Islet of Langerhans (tissue), 1 donor: ENCODE results near the gene MIAT.

Experiments
- FAIRE-seq: peaks from one replicate; lab custom pipeline; 2011; peaks lifted over from hg19 to GRCh38; lab: Jason Lieb, UNC

The MIAT gene

DNA sequence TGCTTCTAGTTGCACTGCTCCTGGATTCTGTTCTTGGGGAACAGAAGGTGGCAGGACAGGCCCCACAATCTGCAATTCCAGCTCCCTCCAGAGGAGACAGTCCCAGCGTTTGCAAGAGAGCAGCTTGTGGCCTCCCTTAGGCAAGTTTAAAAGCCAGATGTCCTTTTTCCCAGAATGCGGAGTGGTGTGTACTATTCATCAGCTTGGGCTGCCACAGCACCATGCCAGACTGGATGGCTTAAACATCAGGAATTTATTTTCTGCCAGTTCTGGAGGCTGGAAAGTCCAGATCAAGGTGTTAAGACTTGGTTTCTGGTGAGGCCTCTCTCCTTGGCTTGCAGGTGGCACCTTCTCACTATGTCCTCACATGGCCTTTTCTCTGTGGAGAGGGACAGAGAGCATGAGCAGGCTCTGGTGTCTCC, 11.7 kb downstream of the MIAT start:
- FAIRE-seq: no peak

DNA sequence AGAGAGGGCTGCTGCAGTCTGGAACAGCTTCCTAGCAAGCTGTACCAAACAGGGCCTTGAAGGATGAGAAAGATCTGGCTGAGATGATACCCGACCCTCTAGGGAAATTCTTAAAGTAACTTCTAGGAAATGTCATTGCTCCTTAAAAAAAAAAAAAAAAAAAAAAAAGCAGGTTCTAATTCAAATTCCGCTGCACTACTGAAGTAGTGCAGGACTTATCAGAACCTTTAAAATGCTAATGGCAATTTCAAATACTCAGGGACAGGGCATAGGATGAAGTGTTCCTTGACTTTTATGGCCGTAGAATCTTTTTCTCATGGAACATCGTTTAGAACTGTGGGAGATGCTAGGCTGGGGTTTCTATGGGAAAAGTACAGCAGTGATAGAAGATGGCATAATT, 13.1 kb downstream of the MIAT start:
- no peak for FAIRE-seq

DNA sequence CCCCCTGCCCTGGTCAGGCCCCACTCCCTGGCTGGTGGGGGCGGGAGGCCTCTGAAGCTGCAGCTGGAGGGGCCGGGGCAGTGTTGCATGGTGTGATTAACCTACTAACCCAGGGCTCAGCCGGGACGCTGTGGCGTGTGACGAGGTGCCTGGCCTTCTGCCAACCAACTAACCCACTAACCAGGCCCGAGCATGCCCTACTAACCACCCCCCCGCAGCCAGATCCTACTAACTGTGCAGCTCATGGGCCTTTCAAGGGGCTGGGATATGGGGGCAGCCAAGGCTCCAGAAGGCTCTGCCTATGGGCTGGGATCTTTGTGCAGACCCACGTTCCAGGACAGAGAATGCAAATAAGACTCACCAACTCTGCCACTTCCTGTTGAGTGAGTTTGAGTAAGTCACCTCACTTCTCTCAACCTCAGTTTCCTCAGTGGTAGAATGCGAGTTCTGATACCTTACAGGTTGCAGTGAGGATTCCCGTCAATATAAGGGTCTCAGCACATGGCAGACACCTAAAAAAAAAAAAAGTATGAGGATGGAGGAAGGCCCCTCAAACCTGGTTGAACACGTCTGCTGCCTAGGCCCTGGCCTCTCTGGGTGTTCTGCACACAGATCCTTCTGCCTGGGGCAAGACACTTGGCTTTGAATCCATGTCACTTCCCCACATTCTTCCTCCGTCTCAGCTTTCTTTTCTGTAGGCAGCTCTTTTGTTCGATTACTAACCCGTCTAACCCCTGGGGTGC, 14.1 kb downstream of the MIAT start:
- no peak for FAIRE-seq

DNA sequence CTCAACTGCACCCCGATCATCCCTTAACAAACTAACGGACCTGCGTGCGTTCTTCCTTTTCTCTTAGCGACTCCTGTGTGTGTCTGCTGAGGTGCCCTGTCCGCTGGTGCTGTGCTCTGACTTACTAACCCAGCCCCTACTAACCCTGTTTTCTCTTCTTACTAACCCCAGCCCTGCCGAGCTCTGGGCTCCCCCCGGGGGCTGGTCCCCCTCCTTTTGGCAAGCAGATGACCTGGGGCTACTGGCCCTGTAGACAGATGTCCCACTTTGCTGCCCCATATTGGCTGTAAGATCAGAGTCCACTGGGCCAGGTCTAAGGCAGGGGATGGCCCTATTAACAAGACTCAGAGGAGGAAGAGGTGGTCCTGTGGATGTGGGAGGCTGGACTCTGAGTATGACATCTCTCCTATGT, 14.7 kb downstream of the MIAT start:
- FAIRE-seq: no peak

- peak; percentile 87 for FAIRE-seq
Observed at GRCh38 chr22:26672590-26673468, 15.4 kb downstream of the MIAT start.

GRCh38 chr22:26673486-26673885, 16.1 kb downstream of the MIAT start:
- no peak for FAIRE-seq

DNA sequence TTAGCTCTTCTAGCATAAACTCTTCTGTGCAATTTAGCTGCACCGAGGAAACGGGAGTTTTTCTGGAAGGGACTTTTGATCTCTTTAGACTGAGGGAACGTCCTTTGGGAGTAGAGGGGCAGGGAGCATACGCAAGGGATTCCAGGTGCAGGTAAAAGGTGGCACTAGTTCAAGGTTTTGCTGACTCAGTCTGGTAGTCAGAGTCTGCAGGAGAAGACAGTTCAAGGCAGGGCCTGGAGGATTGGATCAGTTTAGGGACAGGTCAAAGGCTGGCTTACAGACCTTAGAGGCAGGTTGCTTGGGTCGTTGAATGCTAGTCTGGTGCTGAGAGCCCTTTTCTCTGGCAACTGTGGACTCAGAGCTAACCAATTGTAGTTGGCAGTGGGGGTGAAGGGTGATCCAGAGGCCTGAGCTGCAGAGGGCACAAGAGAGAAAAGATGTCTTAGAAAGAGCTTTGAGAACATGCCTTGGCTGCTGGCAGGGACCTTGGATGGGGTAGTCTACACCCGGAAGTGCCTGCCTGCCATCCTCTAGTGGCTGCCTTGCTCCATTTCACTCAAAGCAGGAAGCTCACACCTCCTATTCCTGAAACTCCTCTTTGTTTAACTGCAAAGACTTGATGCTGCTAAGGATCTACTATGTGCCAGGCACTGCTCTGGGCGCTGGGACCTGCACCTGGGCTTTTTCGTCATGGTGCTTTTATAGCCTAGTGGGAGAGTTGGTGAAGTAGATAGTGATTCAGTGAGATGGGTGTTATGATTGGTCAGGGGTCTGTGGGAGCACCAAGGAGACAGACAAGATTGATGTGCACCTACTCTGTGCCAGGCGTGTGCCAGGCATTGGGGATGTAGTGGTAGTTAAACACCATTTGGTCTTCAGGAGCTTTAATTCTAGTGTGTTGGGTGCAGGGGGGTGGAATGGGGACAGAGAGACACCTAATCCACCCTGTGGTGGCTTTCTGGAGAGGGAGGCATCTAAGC, 17.1 kb downstream of the MIAT start:
- FAIRE-seq: no peak

DNA sequence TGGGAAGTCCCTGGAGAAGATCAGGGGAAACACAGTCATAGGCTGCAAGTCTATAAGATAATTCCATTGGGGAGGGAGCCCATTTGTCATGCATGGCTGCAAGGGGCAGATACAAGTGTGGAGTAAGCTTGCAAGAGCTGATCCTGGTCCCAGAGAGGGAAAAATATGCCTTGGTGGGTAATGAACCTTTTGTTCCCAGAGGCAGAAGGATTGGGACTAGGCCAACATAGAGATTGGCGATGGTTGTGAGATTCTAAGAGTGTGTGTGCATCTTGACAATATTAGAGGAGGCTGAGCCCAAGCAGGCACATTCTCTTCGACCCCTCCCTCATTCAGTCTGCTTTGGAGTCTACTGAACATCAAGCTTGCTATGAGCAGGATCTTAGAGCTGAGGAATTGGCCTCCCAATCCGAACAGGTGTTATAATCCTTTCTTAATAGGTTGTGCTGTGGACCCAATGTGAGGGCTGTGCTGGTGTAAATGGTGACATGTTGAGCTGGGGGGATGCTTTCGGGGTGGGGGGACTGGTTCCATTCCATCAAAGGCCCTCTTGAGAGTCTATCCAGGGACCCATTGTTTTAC, 18.4 kb downstream of the MIAT start:
- no peak for FAIRE-seq

GRCh38 chr22:26677217-26677616, 19.8 kb downstream of the MIAT start:
- no peak for FAIRE-seq

DNA sequence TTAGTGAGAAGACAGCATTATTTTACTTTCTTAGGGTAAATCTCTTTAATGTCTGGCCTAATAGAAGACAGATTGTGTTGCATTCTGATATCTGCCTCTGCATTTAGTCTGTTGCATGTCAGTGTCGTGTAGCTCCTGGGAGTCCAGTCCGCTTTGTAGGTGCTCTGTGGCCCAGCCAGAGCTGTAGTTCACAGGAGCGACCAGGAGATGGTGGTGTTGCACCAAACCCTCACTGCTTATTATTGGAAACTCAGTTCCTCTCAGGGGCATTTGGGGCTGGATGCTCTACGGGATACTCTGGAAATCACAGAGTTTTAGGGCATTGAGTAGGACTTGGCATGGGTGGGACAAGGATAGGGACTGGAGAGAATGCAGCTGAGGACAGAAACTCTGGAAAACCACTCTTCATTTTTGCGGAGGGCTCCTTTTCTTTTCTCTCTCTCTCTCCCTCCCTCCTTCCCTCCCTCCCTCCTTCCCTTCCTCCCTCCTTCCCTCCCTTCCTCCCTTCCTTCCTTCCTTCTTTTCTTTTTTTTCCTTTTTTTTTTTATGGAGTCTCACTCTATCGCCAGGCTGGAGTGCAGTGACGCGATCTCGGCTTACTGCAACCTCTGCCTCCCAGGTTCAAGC, 21.7 kb downstream of the MIAT start:
- peak; percentile 51 for FAIRE-seq

DNA sequence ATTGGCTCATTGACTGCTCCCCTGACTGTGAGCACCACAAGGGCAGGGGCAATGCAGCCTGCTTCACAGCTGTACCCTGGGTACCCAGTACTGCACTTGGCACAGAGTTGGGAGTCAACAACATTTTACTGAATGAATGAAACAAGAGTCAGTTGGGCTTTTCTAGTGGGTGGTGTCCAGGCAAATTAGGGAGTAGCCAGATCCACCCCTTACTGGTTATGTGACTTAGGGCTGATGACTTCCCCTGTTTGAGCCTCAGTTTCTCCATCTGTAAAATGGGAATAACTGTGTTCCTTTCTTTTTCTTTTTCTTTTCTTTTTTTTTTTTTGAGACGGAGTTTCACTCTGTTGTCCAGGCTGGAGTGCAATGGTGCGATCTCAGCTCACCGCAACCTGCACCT, 23.1 kb downstream of the MIAT start:
- FAIRE-seq: no peak

GRCh38 chr22:26681395-26681821, 24.0 kb downstream of the MIAT start:
- no peak for FAIRE-seq

DNA sequence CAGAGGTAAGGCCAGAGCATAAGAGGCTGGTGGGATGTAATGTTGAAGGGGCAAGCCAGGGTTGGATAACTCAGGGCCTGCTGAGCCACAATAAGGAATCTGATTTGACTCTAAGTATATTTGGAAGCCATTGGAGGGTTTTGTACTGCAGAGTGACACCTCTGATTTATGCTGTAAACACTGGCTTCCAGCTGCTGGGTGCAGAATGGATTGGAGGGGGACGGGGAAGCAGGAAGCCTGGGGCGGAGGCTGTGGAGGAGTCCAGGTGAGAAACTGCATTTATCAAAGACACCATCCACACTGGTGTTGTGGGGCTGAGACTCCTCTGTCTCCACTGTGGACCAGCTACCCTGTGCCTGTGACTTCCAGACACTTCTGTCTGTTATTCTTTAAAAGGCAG, 26.8 kb downstream of the MIAT start:
- no peak for FAIRE-seq

DNA sequence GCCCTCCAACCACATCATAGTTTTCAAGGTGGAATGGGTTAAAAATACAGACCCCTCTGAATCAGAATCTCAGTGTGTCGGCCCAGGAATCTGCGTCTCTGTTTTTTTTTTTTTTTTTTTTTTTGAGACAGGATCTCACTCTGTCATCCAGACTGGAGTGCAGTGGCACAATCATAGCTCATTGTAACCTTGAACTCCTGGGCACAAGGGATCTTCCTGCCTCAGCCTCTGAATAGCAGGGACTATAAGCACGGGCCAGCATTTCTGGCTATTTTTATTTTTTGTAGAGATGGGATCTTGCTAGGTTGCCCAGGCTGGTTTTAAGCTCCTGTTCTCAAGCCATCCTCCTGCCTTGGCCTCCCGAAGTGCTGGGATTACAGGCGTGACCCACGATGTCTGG, 28.2 kb downstream of the MIAT start:
- no peak for FAIRE-seq

GRCh38 chr22:26687439-26687838, 30.1 kb downstream of the MIAT start:
- FAIRE-seq: no peak

DNA sequence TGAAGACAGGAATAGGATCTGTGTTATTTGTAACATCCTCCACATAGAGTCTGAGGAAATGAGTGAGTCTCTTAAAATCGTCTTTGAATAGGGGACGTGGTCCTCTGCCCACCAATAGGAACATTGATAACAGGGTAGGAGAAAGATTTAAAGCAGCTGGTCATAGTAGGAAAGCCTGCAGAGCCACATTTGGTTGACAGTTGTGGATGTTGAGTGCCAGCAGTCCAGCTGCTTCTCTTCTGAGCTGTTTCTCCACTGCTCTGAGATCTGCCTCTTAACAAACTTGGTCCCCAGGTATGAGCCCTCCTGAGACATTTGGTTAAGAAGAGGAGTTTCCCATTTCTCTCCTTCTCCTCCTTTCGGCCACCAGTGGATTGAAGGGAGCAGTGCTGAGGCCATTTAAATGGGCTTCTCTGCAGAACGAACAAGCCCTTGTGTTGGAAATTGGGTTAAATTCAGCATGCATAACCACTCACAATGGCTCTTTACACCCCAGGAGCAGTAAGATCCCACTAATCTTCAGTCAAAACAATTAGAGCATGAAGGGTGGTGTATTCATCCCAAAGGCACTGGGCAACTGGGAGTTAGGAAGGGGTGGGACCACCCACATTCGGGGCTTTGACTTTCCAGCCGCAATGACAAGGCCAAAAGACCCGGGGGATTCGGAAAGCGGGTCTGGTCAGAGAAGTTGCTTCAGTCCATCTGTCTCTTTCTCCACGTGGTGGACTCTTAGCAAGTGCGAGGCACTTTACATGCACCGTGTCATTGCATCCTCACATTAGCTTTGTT, 32.3 kb downstream of the MIAT start:
- no peak for FAIRE-seq

- FAIRE-seq: no peak
Observed at GRCh38 chr22:26690654-26691376, 33.4 kb downstream of the MIAT start.

DNA sequence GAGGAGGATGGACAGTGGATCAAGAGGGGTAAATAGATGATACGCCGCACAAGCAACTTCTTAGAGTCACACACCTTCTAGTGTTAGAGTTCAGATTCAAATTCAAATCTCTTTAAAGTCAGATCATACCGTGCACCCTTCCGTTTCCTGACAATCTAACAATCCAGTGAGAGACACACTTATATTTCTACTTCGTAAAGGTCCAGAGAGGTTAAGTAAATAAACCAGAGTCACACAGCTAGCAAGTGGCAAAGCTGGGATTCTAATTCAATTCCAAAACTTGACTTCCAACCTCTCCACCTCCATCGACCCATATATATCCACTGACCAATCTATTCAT, 34.0 kb downstream of the MIAT start:
- no peak for FAIRE-seq

DNA sequence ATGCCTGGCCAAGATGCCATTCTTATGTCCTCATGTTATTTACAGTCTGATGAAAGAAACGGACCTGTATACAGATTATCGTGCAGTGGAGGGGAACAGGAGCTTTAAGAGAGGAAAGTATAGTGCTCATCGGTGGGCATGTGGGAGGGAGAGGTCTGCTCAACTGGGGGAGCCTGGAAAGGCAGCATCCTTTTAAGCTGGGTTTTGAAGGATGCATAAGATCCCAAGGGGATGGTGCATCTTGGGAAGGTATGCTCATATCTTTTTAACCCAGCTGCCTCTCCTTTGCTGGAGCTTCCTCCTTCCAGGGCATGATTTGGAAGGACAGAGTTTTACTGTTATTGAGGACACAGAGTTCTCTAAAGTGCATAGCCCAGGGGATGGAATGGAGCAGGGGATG, 34.8 kb downstream of the MIAT start:
- FAIRE-seq: no peak

DNA sequence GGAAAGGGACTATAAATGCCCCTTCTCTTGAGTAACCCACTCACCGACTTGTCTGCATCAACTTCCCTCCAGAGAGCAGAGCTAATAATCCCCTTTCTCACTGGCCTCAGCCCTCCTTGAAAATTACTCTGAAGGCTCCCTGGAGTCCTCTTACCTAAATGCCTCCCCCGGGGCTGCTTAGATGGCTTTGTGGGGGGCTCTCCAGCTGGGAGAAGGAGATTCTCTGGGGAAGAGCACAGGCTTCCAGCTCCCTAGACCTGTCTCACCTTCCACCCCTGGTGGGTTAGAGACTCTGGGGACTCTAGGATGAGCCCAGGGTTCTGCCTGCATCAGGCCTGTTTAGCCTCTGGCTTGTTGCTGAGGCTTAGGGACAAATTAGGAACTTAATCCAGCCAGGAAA, 39.8 kb downstream of the MIAT start:
- FAIRE-seq: no peak
